ENCODE measurements around the gene ZFR2. TPM values are rescaled to one million over a fixed set of nuclear protein-coding genes. Genes with fewer than 3 reads are reported as not detected.

Gene ZFR2
- polyA plus RNA-seq, 1 of the 3 experiments (the other 2 are of a cell fraction): 0.44 TPM

- no peak overlapping the region for H3K4me3 ChIP-seq (ENCODE audit: low read depth in 2 of 2, low read length in 1 of 2)
- H3K9me3 ChIP-seq: no peaks in the 10 kb centered on the region
- DNase-seq: peak; percentile 17
- H3K9ac ChIP-seq: no peak overlapping the region
- no peak overlapping the region for H3K27ac ChIP-seq (ENCODE audit: low read depth in 2 of 2, low read length in 1 of 2)
- no peaks in the 10 kb centered on the region for H3K79me2 ChIP-seq (ENCODE audit: insufficient read depth)
- 72% methylated on average over 31 of the region's 45 CpGs for WGBS (ENCODE audit: low lambda C conversion rate)
- peaks cover 11% of the 10 kb centered on the region for H3K27me3 ChIP-seq (ENCODE audit: insufficient read depth)
- H3K36me3 ChIP-seq (replicated peaks in 1 of 2; ENCODE audit: control insufficient read depth in 1 of 2, insufficient read depth in 2 of 2, low read length in 1 of 2): no peaks in the 10 kb centered on the region
- no peaks in the 10 kb centered on the region for H3K9me2 ChIP-seq
- POLR2A ChIA-PET: interaction anchor here (0.7 kb wide), 1 partner anchor 68 kb away, joined by 3 read pairs; the partner anchor contains the start of gene MRPL54
- H3K4me1 ChIP-seq (ENCODE audit: control insufficient read depth in 1 of 2, insufficient read depth in 2 of 2, low read depth in 1 of 2, low read length in 1 of 2): no peaks in the 10 kb centered on the region; a peak in 1 of 4 replicates
- TF ChIP-seq SIN3A (IDR thresholded peaks at IDR 0.05; ENCODE audit: borderline replicate concordance, low read depth, low read length) (no peak), RCOR1 (IDR thresholded peaks at IDR 0.05; ENCODE audit: low read length) (no peak), CHD2 (IDR thresholded peaks at IDR 0.05; ENCODE audit: low read length, partially characterized antibody) (no peak), MEF2A (IDR thresholded peaks at IDR 0.05; ENCODE audit: borderline replicate concordance, low read depth) (no peak), FOSL2 (IDR thresholded peaks at IDR 0.05; ENCODE audit: borderline replicate concordance, low read depth) (no peak), YY1 (IDR thresholded peaks at IDR 0.05; ENCODE audit: low read depth) (no peak), TCF12 (IDR thresholded peaks at IDR 0.05) (no peak), RFX5 (IDR thresholded peaks at IDR 0.05; ENCODE audit: low read length) (no peak), POLR2AphosphoS5 (IDR thresholded peaks at IDR 0.05; ENCODE audit: low read depth, low read length) (no peak)
- TF ChIP-seq, protein P1, sequence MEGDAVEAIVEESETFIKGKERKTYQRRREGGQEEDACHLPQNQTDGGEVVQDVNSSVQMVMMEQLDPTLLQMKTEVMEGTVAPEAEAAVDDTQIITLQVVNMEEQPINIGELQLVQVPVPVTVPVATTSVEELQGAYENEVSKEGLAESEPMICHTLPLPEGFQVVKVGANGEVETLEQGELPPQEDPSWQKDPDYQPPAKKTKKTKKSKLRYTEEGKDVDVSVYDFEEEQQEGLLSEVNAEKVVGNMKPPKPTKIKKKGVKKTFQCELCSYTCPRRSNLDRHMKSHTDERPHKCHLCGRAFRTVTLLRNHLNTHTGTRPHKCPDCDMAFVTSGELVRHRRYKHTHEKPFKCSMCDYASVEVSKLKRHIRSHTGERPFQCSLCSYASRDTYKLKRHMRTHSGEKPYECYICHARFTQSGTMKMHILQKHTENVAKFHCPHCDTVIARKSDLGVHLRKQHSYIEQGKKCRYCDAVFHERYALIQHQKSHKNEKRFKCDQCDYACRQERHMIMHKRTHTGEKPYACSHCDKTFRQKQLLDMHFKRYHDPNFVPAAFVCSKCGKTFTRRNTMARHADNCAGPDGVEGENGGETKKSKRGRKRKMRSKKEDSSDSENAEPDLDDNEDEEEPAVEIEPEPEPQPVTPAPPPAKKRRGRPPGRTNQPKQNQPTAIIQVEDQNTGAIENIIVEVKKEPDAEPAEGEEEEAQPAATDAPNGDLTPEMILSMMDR (IDR thresholded peaks at IDR 0.05): no peak
- TF ChIP-seq, protein P2, sequence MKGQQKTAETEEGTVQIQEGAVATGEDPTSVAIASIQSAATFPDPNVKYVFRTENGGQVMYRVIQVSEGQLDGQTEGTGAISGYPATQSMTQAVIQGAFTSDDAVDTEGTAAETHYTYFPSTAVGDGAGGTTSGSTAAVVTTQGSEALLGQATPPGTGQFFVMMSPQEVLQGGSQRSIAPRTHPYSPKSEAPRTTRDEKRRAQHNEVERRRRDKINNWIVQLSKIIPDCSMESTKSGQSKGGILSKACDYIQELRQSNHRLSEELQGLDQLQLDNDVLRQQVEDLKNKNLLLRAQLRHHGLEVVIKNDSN (IDR thresholded peaks at IDR 0.05; ENCODE audit: borderline replicate concordance, low read depth): no peak
- TF ChIP-seq, protein P3, sequence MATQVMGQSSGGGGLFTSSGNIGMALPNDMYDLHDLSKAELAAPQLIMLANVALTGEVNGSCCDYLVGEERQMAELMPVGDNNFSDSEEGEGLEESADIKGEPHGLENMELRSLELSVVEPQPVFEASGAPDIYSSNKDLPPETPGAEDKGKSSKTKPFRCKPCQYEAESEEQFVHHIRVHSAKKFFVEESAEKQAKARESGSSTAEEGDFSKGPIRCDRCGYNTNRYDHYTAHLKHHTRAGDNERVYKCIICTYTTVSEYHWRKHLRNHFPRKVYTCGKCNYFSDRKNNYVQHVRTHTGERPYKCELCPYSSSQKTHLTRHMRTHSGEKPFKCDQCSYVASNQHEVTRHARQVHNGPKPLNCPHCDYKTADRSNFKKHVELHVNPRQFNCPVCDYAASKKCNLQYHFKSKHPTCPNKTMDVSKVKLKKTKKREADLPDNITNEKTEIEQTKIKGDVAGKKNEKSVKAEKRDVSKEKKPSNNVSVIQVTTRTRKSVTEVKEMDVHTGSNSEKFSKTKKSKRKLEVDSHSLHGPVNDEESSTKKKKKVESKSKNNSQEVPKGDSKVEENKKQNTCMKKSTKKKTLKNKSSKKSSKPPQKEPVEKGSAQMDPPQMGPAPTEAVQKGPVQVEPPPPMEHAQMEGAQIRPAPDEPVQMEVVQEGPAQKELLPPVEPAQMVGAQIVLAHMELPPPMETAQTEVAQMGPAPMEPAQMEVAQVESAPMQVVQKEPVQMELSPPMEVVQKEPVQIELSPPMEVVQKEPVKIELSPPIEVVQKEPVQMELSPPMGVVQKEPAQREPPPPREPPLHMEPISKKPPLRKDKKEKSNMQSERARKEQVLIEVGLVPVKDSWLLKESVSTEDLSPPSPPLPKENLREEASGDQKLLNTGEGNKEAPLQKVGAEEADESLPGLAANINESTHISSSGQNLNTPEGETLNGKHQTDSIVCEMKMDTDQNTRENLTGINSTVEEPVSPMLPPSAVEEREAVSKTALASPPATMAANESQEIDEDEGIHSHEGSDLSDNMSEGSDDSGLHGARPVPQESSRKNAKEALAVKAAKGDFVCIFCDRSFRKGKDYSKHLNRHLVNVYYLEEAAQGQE (IDR thresholded peaks at IDR 0.05; ENCODE audit: low read depth, low read length): no peak
- TF ChIP-seq, protein P4, sequence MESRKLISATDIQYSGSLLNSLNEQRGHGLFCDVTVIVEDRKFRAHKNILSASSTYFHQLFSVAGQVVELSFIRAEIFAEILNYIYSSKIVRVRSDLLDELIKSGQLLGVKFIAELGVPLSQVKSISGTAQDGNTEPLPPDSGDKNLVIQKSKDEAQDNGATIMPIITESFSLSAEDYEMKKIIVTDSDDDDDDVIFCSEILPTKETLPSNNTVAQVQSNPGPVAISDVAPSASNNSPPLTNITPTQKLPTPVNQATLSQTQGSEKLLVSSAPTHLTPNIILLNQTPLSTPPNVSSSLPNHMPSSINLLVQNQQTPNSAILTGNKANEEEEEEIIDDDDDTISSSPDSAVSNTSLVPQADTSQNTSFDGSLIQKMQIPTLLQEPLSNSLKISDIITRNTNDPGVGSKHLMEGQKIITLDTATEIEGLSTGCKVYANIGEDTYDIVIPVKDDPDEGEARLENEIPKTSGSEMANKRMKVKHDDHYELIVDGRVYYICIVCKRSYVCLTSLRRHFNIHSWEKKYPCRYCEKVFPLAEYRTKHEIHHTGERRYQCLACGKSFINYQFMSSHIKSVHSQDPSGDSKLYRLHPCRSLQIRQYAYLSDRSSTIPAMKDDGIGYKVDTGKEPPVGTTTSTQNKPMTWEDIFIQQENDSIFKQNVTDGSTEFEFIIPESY (IDR thresholded peaks at IDR 0.05; ENCODE audit: borderline replicate concordance, low read depth): no peak
- H3F3A ChIP-seq (replicated peaks; ENCODE audit: insufficient read depth): no peaks in the 10 kb centered on the region
- no peaks in the 10 kb centered on the region for H4K20me1 ChIP-seq (ENCODE audit: insufficient read depth)
- no peak overlapping the region for H2AFZ ChIP-seq (ENCODE audit: low read depth)
- no peak overlapping the region for H3K4me2 ChIP-seq
- CTCF ChIA-PET: interaction anchor here (1.0 to 3.6 kb wide), 3 partner anchors 9 to 47 kb away, joined by 4 to 22 read pairs (median 5); no protein-coding TSS in a partner anchor
Observed at GRCh38 chr19:3830621-3831589, 37.9 kb downstream of the ZFR2 start.
